Prostate gland (tissue), 2 donors: Measurements from ENCODE around the gene RAB4B. TPM values are rescaled to one million over a fixed set of nuclear protein-coding genes. Genes with fewer than 3 reads are reported as not detected.
A peak's percentile ranks its signal among the peaks of the same experiment; 100 is the strongest.
"Not testable (repeated sequence)": the region's sequence is repeated elsewhere in the genome, so short reads cannot be mapped to it uniquely, and the experiment has no call there.

Source experiments
- DNase-seq: peaks from one replicate; pipeline ENCODE4 v3.0.0-alpha.2; 2019; ENCODE audit warnings: low spot score
- H3K27ac ChIP-seq, 2 donors: fragments of 200-600 bp; sonication (generic); 2 replicates each; pipeline ENCODE4 v1.5.1; 2017 to 2019
- H3K27me3 ChIP-seq: fragments of 200-600 bp; sonication (generic); replicated peaks from 2 replicates; pipeline ENCODE4 v1.5.1; 2019; ENCODE audit not compliant: insufficient read depth
- H3K36me3 ChIP-seq, 2 donors: fragments of 200-600 bp; sonication (generic); 1 replicate in 1 of 2; 2 replicates in 1 of 2; pipeline versions ENCODE4 v1.5.1 to v1.8.1; 2017 to 2019
- H3K4me1 ChIP-seq: fragments of 200-600 bp; sonication (generic); replicated peaks from 2 replicates; pipeline ENCODE4 v1.5.1; 2019
- H3K4me3 ChIP-seq, 2 donors: fragments of 200-600 bp; sonication (generic); 2 replicates each; pipeline ENCODE4 v1.5.1; 2017 to 2019
- H3K9me3 ChIP-seq: fragments of 200-600 bp; sonication (generic); 2 replicates; pipeline ENCODE4 v1.5.1; 2017
- POLR2A ChIP-seq: fragments of 450-650 bp; IDR thresholded peaks from one replicate; pipeline ENCODE4 v1.6.1; 2016; ENCODE audit warnings: antibody characterized with exemption, mild to moderate bottlenecking
- POLR2AphosphoS5 ChIP-seq: sonication (generic); formaldehyde crosslinking; IDR thresholded peaks from one replicate; pipeline ENCODE4 v1.6.1; 2017; ENCODE audit warnings: antibody characterized with exemption
- WGBS: methylation state at CpG from one replicate; pipeline ENCODE4 v1.1.5; 2018; 5-methylcytosine and 5-hydroxymethylcytosine counted together
- intact Hi-C: fragments of 100-400 bp; cut with DNase I; formaldehyde crosslinking; loops from one replicate; pipeline ENCODE4 v1.14.2; 2022
- total RNA-seq, 2 donors: library from RNA; depleted of rRNA; stranded (reverse); fragments of >200 nt; gene quantifications; one replicate each; pipeline ENCODE4 v1.1.0, GENCODE V29; 2016
- TF ChIP-seq, protein P1 (sequence below), 4 experiments: fragments of 200-600 bp in 2 of 4; fragments of 450-650 bp in 2 of 4; sonication (generic) in 2 of 4; IDR thresholded peaks; 1 replicate in 3 of 4; 2 replicates in 1 of 4; pipeline ENCODE4 v1.5.1; 2016 to 2019; ENCODE audit warnings: antibody characterized with exemption in 4 of 4, mild to moderate bottlenecking in 2 of 4, moderate library complexity in 2 of 4

Gene RAB4B
- total RNA-seq, 2 donors from 2014 or later = 44.8 to 51.7 TPM

- WGBS = 81% methylated on average over 4 of the region's 4 CpGs
- Histone ChIP-seq H3K27me3 (no peaks in the 10 kb centered on the region), H3K4me1 (peaks cover 7% of the 10 kb centered on the region), H3K36me3 (no peaks in the 10 kb centered on the region), H3K9me3 (no peaks in the 10 kb centered on the region), H3K27ac (no peak overlapping the region), H3K4me3 (no peak overlapping the region)
- DNase-seq = no peak
- intact Hi-C loops = no loop called here
- TF ChIP-seq, protein P1, sequence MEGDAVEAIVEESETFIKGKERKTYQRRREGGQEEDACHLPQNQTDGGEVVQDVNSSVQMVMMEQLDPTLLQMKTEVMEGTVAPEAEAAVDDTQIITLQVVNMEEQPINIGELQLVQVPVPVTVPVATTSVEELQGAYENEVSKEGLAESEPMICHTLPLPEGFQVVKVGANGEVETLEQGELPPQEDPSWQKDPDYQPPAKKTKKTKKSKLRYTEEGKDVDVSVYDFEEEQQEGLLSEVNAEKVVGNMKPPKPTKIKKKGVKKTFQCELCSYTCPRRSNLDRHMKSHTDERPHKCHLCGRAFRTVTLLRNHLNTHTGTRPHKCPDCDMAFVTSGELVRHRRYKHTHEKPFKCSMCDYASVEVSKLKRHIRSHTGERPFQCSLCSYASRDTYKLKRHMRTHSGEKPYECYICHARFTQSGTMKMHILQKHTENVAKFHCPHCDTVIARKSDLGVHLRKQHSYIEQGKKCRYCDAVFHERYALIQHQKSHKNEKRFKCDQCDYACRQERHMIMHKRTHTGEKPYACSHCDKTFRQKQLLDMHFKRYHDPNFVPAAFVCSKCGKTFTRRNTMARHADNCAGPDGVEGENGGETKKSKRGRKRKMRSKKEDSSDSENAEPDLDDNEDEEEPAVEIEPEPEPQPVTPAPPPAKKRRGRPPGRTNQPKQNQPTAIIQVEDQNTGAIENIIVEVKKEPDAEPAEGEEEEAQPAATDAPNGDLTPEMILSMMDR (IDR thresholded peaks at IDR 0.05) = no peak
- TF ChIP-seq POLR2AphosphoS5 (no peak), POLR2A (no peak)
Observed at GRCh38 chr19:40815223-40815622, 37.2 kb downstream of the RAB4B start.

GRCh38 chr19:40818480-40819399 is 40.7 kb downstream of the RAB4B start:
- H3K4me1 ChIP-seq, H3K9me3 ChIP-seq, H3K27me3 ChIP-seq, intact Hi-C loops, H3K36me3 ChIP-seq, DNase-seq: not testable (repeated sequence)
- H3K4me3 ChIP-seq = peak overlapping the region in 1 of 2 donors; percentile 9
- H3K27ac ChIP-seq = peak overlapping the region in 1 of 2 donors; percentile 24
- TF ChIP-seq, protein P1 (IDR thresholded peaks at IDR 0.05) = peak in 2 of 4 experiments; percentile 37 to 39
- 30% methylated on average over 25 of the region's 36 CpGs for WGBS

DNA sequence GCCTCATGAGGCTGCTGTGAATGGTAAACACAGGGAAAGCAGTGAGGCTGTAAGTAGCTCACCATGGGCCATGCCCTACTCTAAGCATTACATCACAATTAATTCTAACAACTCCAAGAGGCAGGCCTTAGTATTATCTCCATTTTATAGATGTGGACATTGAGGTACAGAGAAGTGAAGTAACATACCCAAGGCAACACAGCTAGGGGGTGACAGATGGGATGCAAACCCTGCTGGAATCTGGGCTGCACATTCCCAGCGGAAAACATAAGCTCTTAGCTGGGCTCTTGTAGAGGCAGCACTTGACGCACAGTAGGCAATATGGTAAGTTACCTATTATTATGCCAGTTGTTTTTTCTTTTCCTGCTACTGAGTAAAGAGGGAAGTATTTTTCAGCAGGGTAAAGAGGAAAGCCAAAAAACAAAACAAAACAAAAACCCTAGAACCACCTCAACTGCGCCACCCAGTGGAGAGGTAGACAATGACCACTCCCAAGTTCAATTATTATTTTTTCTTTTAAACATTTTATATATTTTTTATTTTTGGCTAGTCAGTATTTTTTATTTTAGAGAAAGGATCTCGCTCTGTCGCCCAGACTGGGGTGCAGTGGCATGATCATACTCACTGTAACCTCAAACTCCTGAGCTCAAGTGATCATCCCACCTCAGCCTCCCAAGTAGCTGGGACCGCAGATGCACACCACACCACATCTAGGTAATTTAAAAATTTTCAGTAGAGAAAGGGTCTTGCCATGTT is 41.6 kb downstream of the RAB4B start:
- peak; percentile 41 for TF ChIP-seq POLR2AphosphoS5
- TF ChIP-seq, protein P1 (IDR thresholded peaks at IDR 0.05) = peak; percentile 73 to 89 (median 83)
- not testable (repeated sequence) for DNase-seq
- intact Hi-C loops = loop anchor here (5.0 kb wide), 1 partner anchor 157 kb away; no protein-coding TSS in a partner anchor

GRCh38 chr19:40822161-40822560 is 44.1 kb downstream of the RAB4B start:
- Histone ChIP-seq H3K27ac (peak overlapping the region; percentile 50 to 74), H3K27me3 (no peaks in the 10 kb centered on the region), H3K9me3 (no peaks in the 10 kb centered on the region), H3K4me3 (no peak overlapping the region), H3K4me1 (peaks cover 3% of the 10 kb centered on the region), H3K36me3 (no peaks in the 10 kb centered on the region)
- 91% methylated on average over 22 of the region's 22 CpGs for WGBS
- intact Hi-C loops = loop anchor here (5.0 kb wide), 1 partner anchor 160 kb away; no protein-coding TSS in a partner anchor
- TF ChIP-seq POLR2A = no peak
- no peak for TF ChIP-seq POLR2AphosphoS5
- TF ChIP-seq, protein P1 (IDR thresholded peaks at IDR 0.05) = no peak
- no peak for DNase-seq

More for the DNA sequence above, 41.6 kb downstream of the RAB4B start:
- not testable (repeated sequence) for H3K36me3 ChIP-seq, H3K4me3 ChIP-seq, H3K9me3 ChIP-seq, H3K4me1 ChIP-seq, H3K27me3 ChIP-seq
- peak overlapping the region in 1 of 2 donors; percentile 24 for H3K27ac ChIP-seq
- WGBS = 54% methylated on average over 6 of the region's 6 CpGs
